ENCODE data around the gene SOD1. TPM values are rescaled to one million over a fixed set of nuclear protein-coding genes. Genes with fewer than 3 reads are reported as not detected.
"Not testable (repeated sequence)": the region's sequence is repeated elsewhere in the genome, so short reads cannot be mapped to it uniquely, and the experiment has no call there.

Gene SOD1
- total RNA-seq, 1 donor from 2014 or later = 164 TPM

- H3K4me1 Mint-ChIP-seq (ENCODE audit: low read depth) = peaks cover 10% of the 10 kb centered on the region
- no peaks in the 10 kb centered on the region for H3K9me3 Mint-ChIP-seq (ENCODE audit: low read depth)
- H3K27ac Mint-ChIP-seq = peak overlapping the region; percentile 33
- H3K27me3 Mint-ChIP-seq = no peaks in the 10 kb centered on the region
- peaks cover 31% of the 10 kb centered on the region for H3K36me3 Mint-ChIP-seq (ENCODE audit: insufficient read depth)
- DNase-seq (ENCODE audit: low spot score, unreplicated experiment) = no peak
- no peak overlapping the region for H3K4me3 Mint-ChIP-seq (ENCODE audit: low read depth)
- no peak for TF ChIP-seq CTCF (IDR thresholded peaks at IDR 0.05; ENCODE audit: unreplicated experiment)
Observed at GRCh38 chr21:31665397-31665796, 5.9 kb downstream of the SOD1 start.

GRCh38 chr21:31665869-31666268, 6.4 kb downstream of the SOD1 start:
- not testable (repeated sequence) for H3K27me3 Mint-ChIP-seq; H3K4me3 Mint-ChIP-seq (ENCODE audit: low read depth); H3K27ac Mint-ChIP-seq; DNase-seq (ENCODE audit: low spot score, unreplicated experiment); H3K4me1 Mint-ChIP-seq (ENCODE audit: low read depth); H3K9me3 Mint-ChIP-seq (ENCODE audit: low read depth)
- peaks cover 33% of the 10 kb centered on the region for H3K36me3 Mint-ChIP-seq (ENCODE audit: insufficient read depth)

- Mint-ChIP-seq H3K27ac (peak overlapping the region; percentile 80), H3K27me3 (no peaks in the 10 kb centered on the region), H3K4me1 (ENCODE audit: low read depth) (peaks cover 4% of the 10 kb centered on the region), H3K9me3 (ENCODE audit: low read depth) (no peaks in the 10 kb centered on the region), H3K36me3 (ENCODE audit: insufficient read depth) (peaks cover 33% of the 10 kb centered on the region), H3K4me3 (ENCODE audit: low read depth) (no peak overlapping the region)
- no peak for TF ChIP-seq CTCF (IDR thresholded peaks at IDR 0.05; ENCODE audit: unreplicated experiment)
- no peak for DNase-seq (ENCODE audit: low spot score, unreplicated experiment)
Observed at GRCh38 chr21:31666445-31667010, 7.0 kb downstream of the SOD1 start.

- Mint-ChIP-seq H3K36me3 (ENCODE audit: insufficient read depth) (peaks cover 28% of the 10 kb centered on the region), H3K4me1 (ENCODE audit: low read depth) (peaks cover 4% of the 10 kb centered on the region), H3K9me3 (ENCODE audit: low read depth) (no peaks in the 10 kb centered on the region), H3K27ac (no peak overlapping the region), H3K27me3 (no peaks in the 10 kb centered on the region), H3K4me3 (ENCODE audit: low read depth) (no peak overlapping the region)
- TF ChIP-seq CTCF (IDR thresholded peaks at IDR 0.05; ENCODE audit: unreplicated experiment) = no peak
- DNase-seq (ENCODE audit: low spot score, unreplicated experiment) = no peak
Observed at GRCh38 chr21:31667132-31667531, 7.6 kb downstream of the SOD1 start.

- peaks cover 25% of the 10 kb centered on the region for H3K36me3 Mint-ChIP-seq (ENCODE audit: insufficient read depth)
- peaks cover 6% of the 10 kb centered on the region for H3K4me1 Mint-ChIP-seq (ENCODE audit: low read depth)
Observed at GRCh38 chr21:31667639-31668038, 8.1 kb downstream of the SOD1 start.

More at GRCh38 chr21:31667639-31668038, 8.1 kb downstream of the SOD1 start:
- no peak for TF ChIP-seq CTCF (IDR thresholded peaks at IDR 0.05; ENCODE audit: unreplicated experiment)
- no peak for DNase-seq (ENCODE audit: low spot score, unreplicated experiment)
- no peak overlapping the region for H3K4me3 Mint-ChIP-seq (ENCODE audit: low read depth)
- no peaks in the 10 kb centered on the region for H3K27me3 Mint-ChIP-seq
- H3K27ac Mint-ChIP-seq = no peak overlapping the region
- no peaks in the 10 kb centered on the region for H3K9me3 Mint-ChIP-seq (ENCODE audit: low read depth)
